Activated CD8-positive, alpha-beta memory T cell treated with anti-CD3 and anti-CD28 coated beads, Interleukin-2, amount 50 U/mL, for 24 hours (primary cell): ENCODE measurements around the gene ZPBP2.
"Not testable (repeated sequence)": the region's sequence is repeated elsewhere in the genome, so short reads cannot be mapped to it uniquely, and the experiment has no call there.

Source experiments
- DNase-seq: peaks from one replicate; pipeline ENCODE4 v3.0.0-alpha.2; 2020; ENCODE audit errors: extremely low read depth

ZPBP2 gene

GRCh38 chr17:39855911-39856649 is 11.9 kb upstream of the ZPBP2 start:
- DNase-seq, result not testable (repeated sequence)

GRCh38 chr17:39861235-39861634 is 6.8 kb upstream of the ZPBP2 start:
- DNase-seq, result no peak

- no peak for DNase-seq
Measured at GRCh38 chr17:39863244-39863917, 4.6 kb upstream of the ZPBP2 start.

- DNase-seq, result peak; percentile 58
Measured at GRCh38 chr17:39863918-39864746, 3.9 kb upstream of the ZPBP2 start, which contains the start of gene IKZF3. Gene IKZF3 (minus strand): TSS chr17:39864312. CDS start chr17:39864126, 186 bp downstream.

GRCh38 chr17:39866013-39866730 is 1.8 kb upstream of the ZPBP2 start:
- DNase-seq, result no peak

GRCh38 chr17:39867084-39867879 is 720 bp upstream of the ZPBP2 start:
- no peak for DNase-seq

- DNase-seq, result no peak
Measured at GRCh38 chr17:39868554-39868942, 546 bp downstream of the ZPBP2 start.

- DNase-seq, result no peak
Measured at GRCh38 chr17:39870776-39871175, 2.8 kb downstream of the ZPBP2 start.

- DNase-seq, result no peak
Measured at GRCh38 chr17:39871801-39872200, 3.8 kb downstream of the ZPBP2 start.

GRCh38 chr17:39872751-39873150 is 4.7 kb downstream of the ZPBP2 start:
- DNase-seq, result no peak

GRCh38 chr17:39886102-39886501 is 18.1 kb downstream of the ZPBP2 start:
- DNase-seq, result not testable (repeated sequence)

- DNase-seq, result no peak
Measured at GRCh38 chr17:39887078-39887477, 19.1 kb downstream of the ZPBP2 start.

- DNase-seq, result no peak
Measured at GRCh38 chr17:39889200-39889599, 21.2 kb downstream of the ZPBP2 start.

GRCh38 chr17:39894681-39895376 is 26.8 kb downstream of the ZPBP2 start:
- no peak for DNase-seq

GRCh38 chr17:39898088-39898487 is 30.1 kb downstream of the ZPBP2 start:
- DNase-seq, result no peak

- no peak for DNase-seq
Measured at GRCh38 chr17:39899215-39899614, 31.2 kb downstream of the ZPBP2 start.

- not testable (repeated sequence) for DNase-seq
Measured at GRCh38 chr17:39902027-39902426, 34.0 kb downstream of the ZPBP2 start.

- DNase-seq, result no peak
Measured at GRCh38 chr17:39903158-39903884, 35.3 kb downstream of the ZPBP2 start.

GRCh38 chr17:39904990-39905288 is 36.9 kb downstream of the ZPBP2 start:
- no peak for DNase-seq
